GM18508 (cell line): ENCODE data around the gene LGALS7.

ENCODE experiments used
- ATAC-seq: cut with Tn5 transposase; IDR thresholded peaks from one replicate; pipeline ENCODE4 v1.9.1; 2021; ENCODE audit warnings: moderate number of reproducible peaks; ENCODE audit not compliant: insufficient read depth, unreplicated experiment

Gene LGALS7

GRCh38 chr19:38742296-38742695 lies 31.0 kb downstream of the LGALS7 start:
- no peak for ATAC-seq

- ATAC-seq = no peak
Measured at GRCh38 chr19:38741670-38742069, 31.6 kb downstream of the LGALS7 start.

- ATAC-seq = no peak
Measured at GRCh38 chr19:38740932-38741331, 32.4 kb downstream of the LGALS7 start.

- no peak for ATAC-seq
Measured at GRCh38 chr19:38740257-38740592, 33.1 kb downstream of the LGALS7 start.

- no peak for ATAC-seq
Measured at GRCh38 chr19:38739440-38740256, 33.7 kb downstream of the LGALS7 start.

- no peak for ATAC-seq
Measured at GRCh38 chr19:38737921-38738737, 35.2 kb downstream of the LGALS7 start.

- no peak for ATAC-seq
Measured at GRCh38 chr19:38737281-38737865, 35.9 kb downstream of the LGALS7 start.

GRCh38 chr19:38736413-38737280 lies 36.7 kb downstream of the LGALS7 start:
- no peak for ATAC-seq

GRCh38 chr19:38736036-38736412 lies 37.3 kb downstream of the LGALS7 start:
- ATAC-seq = no peak

GRCh38 chr19:38735257-38735686 lies 38.0 kb downstream of the LGALS7 start:
- ATAC-seq = no peak

- no peak for ATAC-seq
Measured at GRCh38 chr19:38734426-38735256, 38.7 kb downstream of the LGALS7 start.

GRCh38 chr19:38734176-38734425 lies 39.2 kb downstream of the LGALS7 start:
- no peak for ATAC-seq

GRCh38 chr19:38733493-38734175 lies 39.7 kb downstream of the LGALS7 start:
- ATAC-seq = no peak

- no peak for ATAC-seq
Measured at GRCh38 chr19:38733241-38733492, 40.1 kb downstream of the LGALS7 start.

GRCh38 chr19:38731654-38732301 lies 41.5 kb downstream of the LGALS7 start:
- no peak for ATAC-seq

GRCh38 chr19:38730731-38731589 lies 42.4 kb downstream of the LGALS7 start:
- no peak for ATAC-seq

- ATAC-seq = no peak
Measured at GRCh38 chr19:38730470-38730730, 42.9 kb downstream of the LGALS7 start.
